Stimulated activated CD8-positive, alpha-beta memory T cell treated with anti-CD3 and anti-CD28 coated beads, Interleukin-2, amount 100 ng/mL, for 48 hours (primary cell): ENCODE results near the gene EIF5B.
"Not testable (repeated sequence)": the region's sequence is repeated elsewhere in the genome, so short reads cannot be mapped to it uniquely, and the experiment has no call there.

Experiments used
- DNase-seq, 2 donors: peaks; one replicate each; pipeline ENCODE4 v3.0.0-alpha.2; 2020; ENCODE audit warnings: low read depth in 2 of 2

EIF5B gene, protein sequence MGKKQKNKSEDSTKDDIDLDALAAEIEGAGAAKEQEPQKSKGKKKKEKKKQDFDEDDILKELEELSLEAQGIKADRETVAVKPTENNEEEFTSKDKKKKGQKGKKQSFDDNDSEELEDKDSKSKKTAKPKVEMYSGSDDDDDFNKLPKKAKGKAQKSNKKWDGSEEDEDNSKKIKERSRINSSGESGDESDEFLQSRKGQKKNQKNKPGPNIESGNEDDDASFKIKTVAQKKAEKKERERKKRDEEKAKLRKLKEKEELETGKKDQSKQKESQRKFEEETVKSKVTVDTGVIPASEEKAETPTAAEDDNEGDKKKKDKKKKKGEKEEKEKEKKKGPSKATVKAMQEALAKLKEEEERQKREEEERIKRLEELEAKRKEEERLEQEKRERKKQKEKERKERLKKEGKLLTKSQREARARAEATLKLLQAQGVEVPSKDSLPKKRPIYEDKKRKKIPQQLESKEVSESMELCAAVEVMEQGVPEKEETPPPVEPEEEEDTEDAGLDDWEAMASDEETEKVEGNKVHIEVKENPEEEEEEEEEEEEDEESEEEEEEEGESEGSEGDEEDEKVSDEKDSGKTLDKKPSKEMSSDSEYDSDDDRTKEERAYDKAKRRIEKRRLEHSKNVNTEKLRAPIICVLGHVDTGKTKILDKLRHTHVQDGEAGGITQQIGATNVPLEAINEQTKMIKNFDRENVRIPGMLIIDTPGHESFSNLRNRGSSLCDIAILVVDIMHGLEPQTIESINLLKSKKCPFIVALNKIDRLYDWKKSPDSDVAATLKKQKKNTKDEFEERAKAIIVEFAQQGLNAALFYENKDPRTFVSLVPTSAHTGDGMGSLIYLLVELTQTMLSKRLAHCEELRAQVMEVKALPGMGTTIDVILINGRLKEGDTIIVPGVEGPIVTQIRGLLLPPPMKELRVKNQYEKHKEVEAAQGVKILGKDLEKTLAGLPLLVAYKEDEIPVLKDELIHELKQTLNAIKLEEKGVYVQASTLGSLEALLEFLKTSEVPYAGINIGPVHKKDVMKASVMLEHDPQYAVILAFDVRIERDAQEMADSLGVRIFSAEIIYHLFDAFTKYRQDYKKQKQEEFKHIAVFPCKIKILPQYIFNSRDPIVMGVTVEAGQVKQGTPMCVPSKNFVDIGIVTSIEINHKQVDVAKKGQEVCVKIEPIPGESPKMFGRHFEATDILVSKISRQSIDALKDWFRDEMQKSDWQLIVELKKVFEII

DNA sequence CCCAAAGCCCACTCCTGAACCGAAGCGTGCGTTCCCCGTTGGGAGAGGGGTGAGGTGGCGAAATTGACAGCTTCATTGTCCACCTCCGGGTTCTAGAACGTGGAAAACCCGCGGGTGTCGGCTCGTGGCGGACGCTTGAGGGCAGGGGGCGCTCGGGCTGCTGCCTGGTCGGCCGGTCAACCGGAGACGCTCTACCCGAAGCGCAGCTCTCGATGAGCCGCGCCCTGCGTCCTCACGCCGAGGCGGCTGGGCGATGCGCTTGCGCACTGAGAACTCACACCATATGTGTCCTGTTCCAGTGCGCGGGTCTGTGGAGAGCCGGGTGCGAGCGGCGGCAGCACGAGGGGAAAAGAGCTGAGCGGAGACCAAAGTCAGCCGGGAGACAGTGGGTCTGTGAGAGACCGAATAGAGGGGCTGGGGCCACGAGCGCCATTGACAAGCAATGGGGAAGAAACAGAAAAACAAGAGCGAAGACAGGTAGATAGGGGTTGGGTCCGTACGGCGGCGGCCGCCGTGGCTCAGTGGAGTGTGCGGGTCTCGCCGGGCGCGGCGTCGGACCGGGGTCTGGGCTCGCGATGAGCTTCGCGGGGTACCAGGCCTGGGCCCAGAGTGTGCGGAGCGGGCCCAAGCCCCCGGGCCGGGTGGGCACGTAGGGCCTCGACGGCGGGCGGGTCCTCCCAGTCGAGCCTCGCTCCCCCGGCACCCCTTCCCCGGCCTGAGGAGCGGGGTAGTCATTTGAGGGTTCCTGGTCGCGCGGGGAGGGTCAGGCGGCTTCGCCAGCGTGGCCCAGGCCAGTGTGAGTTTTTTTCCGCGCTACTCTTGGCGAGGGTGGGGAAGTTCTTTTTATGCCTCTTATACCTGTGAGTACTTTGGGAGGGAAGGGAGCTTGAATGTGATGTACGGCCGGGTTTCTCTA is at the start of gene EIF5B:
TSS of gene EIF5B (plus strand) at position 277 of the 916 bp plus-strand sequence. CDS start at position 443, 166 bp downstream.
- DNase-seq = peak; percentile 89 to 91

DNA sequence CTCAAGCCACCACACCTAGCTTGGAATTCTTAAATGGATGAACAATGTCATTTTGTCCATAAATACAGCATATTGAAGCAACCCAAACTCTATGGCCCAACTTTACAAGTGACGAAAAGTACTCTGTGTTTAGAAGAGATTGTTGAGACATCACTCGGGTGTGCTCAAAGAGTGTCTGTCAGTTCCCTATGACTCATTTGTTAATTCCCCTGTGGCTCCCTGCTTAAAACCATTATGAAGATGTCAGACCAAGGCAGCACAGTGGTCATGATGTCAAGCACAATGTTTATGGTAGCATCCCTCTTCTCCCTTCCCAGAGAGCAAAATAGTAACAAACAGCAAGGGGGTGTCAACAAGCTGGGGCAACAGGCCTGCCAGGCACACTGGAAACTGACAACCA is 39.2 kb upstream of the EIF5B start:
- no peak for DNase-seq

DNA sequence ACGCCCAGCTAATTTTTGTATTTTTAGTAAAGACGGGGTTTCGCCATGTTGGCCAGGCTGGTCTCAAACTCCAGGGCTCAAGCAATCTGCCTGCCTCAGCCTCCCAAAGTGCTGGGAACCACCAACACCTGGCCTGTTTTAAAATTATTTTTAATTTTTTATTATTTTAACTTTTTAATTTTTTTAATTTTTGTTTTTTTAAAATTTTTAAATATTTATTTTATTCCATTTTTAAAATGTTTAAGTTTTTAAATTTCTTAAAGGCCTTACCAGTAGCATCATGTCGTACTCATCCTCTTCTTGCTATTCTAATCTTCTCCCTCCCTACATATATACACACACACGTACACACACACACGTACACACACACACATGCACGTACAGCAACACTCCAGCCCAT is 37.6 kb upstream of the EIF5B start:
- no peak for DNase-seq

DNA sequence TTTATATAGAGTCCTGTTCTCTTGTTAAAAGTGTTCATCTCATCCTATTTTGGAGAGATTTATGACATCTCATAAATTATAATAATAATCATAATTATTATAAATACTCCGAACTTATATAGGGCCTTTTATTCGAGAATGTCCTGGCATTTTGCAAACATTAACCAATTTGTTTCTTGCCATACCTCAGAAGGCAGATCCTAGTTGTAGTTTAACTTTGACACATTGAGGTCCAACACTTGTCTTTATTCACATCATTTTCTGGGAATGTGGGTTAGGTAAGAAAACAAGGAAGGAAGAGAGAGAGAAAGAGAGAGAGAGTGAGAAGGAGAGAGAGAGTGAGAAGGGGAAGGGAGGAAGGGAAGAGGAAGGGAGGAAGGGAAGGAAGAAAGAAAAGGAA is 36.1 kb upstream of the EIF5B start, which contains the start of gene LYG1:
TSS of gene LYG1 (minus strand) at position 101 of the 400 bp plus-strand sequence. CDS start 5,527 bp downstream, outside the sequence.
- DNase-seq = not testable (repeated sequence)

DNA sequence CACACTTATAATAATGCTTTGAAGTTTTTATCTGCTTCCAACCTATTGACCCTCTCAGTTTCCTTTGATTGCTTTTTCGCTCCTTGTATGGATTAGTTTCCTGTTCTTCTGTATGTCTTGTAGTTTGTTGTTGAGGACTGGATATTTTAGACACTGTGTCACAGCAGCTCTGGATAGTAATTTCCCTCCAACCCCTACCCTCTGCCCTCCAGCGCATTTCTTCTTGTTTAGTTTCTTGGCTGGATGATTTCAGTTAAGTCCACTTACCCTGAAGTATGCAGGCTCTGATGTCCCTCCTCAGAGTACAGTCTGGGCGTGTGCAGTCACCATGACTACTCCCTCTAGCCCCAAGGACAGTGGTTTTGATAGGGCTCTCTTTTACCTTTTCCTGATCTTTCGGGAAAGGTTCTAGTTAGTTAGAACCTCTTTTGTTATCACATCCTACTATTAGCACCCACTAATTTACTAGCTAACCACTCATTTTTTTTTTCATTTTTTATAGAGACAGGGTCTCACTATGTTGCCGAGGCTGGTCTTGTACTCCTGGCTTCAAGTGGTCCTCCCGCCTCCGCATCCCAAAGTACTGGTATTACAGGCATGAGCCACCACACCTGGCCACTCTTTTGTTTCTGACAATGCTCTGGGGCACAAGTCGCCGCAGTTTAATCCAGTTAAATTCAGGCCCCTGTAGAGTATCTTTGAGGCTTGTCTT is 19.9 kb upstream of the EIF5B start:
- DNase-seq = no peak

DNA sequence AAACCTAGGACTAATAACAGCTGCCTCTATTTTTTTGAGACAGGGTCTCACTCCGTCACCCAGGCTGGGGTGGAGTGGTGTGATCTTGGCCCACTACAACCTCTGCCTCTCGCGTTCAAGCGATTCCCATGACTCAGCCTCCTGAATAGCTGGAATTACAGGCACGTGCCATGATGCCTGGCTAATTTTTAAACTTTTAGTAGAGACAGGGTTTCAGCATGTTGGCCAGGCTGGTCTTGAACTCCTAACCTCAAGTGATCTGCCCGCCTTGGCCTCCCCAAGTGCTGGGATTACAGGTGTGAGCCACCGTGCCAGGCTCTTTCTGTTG is 19.4 kb upstream of the EIF5B start:
- DNase-seq = not testable (repeated sequence)

DNA sequence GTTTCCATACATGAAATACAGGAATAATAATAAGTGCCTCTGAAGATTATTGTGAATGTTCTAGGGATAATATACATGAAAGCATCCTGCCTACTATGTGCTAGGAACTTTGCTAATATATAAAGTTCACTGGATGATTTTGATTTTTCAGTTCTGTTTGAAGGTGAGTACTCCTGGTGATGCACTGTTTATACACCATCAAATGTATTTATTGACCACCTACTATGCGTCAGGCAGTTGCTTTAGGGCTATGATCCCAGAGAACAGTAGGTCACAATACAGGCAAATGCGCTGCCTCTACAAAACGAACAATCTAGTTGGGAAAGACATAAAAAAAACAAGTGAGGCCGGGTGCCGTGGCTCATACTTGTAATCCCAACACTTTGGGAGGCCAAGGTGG is 11.8 kb upstream of the EIF5B start:
- no peak for DNase-seq

DNA sequence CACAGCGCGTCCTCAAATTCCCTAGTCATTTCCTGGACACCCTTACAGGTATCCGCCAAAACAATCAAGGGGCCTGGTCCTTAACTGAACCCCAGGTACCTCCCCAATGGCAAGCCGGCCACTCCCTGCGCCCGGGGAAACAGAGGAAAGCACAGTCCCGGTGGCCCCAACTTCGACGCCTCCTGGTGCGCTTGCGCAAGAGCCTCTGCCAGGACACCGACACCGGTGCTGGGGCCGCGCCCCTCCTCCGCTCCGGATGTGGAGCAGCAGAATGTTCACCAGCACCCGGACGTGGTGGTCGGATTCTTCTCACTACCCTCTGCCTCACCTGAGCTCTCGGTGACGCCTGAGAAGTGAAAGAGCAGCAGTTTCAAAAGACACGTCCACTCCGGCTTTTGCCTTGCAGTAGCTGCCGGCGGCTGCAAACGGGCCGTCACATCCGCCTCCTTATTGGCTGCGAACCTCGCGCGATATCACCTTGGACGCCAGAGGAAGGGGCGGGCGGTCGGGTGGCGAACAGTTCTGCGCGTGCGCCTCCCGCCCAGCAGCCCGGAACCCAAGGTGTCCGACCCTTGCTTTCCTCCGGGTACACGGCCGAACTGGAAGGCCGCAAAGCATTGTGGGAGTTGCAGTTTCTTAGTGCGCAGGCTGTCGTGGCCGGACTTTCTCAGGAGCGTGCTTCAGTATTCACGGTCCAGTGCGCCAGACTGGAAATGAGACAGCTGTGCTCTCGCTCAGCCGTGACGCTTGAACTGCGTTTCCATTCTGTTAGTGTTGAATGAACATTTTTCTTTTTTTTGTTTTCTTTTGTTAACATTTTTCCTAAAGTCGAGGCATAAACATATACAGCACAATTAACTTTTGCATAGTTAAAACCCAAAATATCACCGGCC is 1.0 kb upstream of the EIF5B start, which contains the start of gene TXNDC9:
TSS of gene TXNDC9 (minus strand) at position 423 of the 893 bp plus-strand sequence. CDS start 3,123 bp downstream, outside the sequence.
- DNase-seq = peak; percentile 92 to 93

DNA sequence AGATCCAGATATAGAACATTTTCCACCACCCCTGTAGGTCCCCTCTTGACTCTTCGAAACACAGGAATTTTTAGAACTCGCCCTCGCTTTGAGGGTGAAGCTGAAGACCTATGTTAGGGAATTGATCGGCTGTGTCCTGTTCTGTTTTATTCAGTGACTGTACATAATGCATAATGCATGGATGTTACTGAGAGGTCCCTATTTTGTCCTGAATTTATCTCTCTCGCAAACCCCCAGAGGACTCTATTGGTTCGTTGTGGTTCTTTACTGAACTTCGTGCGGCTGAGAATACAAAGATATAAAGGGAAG is 431 bp upstream of the EIF5B start:
- no peak for DNase-seq

DNA sequence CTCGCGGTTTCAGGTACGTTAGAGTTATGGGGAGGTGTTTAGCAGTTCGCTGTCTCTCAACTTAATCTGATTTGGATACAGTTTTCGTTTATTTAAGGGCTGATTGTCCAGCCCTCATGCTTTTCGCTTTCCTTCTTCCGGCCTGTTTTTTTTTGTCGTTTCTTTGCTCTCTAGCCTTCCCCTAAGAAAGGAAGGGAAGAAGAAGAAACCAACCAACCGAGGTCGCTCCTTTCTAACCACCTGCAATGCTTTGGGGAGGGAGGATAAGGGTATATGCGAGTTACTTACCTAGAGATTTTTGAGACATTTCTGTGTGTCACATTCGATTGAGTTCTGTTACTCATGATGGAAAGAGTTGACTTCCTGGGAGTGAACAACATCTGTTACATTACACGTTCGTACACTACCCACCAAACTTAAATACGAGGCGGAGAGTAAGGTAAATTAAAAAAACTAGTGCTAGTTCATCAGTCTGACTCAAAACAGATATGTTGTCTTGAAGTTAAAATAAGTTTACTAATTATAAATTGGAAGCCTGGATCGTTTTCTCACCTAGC is 918 bp downstream of the EIF5B start:
- no peak for DNase-seq

DNA sequence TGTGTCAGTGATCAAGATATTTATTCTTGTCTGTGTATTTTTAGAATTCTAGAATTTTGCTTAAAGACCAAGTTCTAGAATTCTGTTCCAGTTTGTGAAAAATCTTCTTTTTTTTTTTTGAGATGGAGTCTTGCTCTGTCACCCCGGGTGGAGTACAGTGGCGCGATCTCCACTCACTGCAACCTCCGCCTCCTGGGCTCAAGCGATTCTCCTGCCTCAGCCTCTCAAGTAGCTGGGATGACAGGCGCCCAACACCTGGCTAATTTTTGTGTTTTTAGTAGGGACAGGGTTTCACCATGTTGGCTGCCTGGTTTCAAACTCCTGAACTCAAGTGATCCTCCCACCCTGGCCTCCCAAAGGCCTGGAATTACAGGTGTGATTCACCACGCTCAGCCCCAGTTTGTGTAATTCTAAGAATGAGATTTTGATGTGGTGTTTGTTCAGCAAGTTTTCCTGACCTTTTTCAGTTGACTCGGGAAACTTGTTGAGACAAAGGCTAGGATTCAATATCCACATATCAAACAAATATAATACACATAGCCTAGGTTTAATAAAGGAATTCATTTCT is 3.6 kb downstream of the EIF5B start:
- no peak for DNase-seq

DNA sequence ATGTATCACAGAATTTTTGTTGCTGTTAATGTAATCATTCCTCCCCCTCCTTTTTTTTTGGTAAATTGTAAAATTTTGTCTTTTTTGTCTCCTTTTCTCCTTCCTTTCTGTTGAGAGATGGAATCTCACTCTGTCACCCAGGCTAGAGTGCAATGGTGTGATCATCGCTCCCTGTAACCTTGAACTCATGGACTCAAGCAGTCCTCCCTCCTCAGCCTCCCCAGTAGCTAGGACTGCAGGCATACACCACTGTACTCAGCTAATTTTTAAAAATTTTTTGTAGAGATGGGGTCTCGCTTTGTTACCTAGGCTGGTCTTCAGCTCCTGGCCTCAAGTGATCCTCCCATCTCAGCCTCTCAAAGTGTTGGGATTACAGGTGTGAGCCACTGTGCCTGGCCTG is 5.3 kb downstream of the EIF5B start:
- DNase-seq = no peak

DNA sequence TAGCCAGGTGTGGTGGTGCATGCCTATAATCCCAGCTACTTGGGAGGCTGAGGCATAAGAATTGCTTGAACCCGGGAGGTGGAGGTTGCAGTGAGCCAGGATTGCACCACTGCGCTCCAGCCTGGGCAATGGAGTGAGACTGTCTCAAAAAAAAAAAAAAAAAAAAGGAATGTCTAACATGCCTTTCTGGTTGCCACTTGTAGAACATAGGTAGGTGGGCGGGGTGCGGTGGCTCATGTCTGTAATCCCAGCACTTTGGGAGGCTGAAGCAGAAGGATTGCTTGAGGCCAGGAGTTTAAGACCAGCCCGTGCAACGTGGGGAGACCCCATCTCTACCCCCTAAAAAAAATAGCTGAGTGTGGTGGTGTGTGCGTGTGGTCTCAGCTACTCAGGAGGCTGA is 8.3 kb downstream of the EIF5B start:
- DNase-seq = not testable (repeated sequence)

DNA sequence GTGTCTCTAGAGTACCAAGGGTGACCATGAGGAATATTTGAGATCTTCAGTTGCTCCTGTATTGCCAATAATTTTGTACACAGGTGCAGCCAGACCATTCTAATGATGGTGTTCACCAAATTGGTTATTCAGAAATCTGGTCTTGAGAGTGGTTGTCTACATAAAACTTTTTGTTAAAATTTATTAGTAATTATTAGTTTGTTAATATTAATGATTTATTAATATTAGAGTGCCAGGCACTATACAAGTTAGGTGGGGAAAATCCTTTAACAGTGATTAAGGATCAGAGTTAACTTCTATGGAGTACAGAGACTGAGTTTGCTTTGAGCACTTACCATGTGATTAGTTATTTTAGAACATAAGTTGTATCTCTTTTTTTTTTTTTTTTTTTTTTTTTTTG is 9.0 kb downstream of the EIF5B start:
- no peak for DNase-seq

DNA sequence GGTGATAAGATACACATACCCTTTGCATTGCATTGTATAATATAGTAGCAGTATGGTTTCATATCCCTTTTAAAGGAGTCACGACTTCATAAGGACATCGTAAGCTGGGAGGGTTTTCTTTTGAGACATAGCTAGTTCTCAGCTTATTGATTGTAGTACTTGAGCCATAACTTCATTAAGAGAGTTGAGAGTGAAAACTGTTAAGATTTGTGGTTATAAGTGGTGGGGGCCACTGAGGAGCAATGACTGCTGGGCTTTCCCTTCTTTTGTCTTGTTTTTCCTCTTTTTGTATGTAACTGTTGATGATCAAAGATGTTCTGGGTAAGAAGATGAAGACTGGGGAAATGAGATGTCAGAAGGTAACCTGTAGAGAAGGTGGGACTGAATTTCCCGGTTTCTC is 11.0 kb downstream of the EIF5B start:
- no peak for DNase-seq

DNA sequence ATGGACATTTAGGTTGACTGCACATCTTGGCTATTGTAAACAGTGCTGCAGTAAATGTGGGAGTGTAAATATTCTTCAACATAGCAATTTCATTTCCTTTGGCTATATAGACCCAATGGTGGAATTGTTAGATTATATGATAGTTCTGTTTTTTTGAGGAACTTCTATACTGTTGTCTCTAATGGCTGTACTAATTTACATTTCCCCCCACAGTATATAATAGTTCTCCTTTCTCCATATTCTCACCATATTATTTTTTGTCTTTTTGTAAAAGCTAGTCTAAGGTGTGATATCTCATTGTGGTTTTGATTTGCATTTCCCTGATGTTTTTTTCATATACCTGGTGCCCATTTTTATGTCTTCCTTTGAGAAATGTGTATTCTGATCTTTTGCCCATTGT is 13.0 kb downstream of the EIF5B start:
- DNase-seq = no peak

DNA sequence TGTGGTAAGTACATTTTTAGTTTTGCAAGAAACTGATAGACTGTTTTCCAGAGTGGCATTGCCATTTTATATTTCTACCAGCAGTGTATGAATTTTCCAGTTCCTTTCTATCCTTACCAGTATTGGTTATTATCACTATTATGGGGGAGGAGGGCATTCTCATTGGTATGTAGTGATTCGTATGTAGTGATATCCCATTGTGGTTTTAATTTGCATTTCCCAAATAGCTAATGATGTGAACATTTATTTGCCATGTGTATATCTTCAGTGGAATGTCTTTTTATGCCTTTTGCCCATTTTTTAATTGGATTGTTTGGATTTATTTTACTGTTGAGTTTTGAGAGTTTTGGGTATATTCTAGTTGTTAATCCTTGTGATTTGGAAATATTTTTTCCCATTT is 16.9 kb downstream of the EIF5B start:
- DNase-seq = no peak

DNA sequence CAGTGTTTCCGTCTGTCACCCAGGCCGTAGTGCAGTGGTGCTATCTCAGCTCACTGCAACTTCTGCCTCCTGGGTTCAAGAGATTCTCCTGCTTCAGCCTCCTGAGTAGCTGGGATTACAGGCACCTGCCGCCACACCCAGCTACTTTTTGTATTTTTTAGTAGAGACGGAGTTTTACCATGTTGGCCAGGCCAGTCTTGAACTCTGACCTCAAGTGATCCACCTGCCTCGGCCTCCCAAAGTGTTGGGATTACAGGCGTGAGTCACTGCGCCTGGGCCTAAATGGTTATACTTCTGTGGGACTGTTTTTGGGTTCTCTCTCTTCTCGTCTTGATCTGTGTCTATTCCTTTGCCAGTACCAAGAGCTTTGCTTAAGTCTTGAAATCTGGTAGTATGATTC is 17.6 kb downstream of the EIF5B start:
- not testable (repeated sequence) for DNase-seq

DNA sequence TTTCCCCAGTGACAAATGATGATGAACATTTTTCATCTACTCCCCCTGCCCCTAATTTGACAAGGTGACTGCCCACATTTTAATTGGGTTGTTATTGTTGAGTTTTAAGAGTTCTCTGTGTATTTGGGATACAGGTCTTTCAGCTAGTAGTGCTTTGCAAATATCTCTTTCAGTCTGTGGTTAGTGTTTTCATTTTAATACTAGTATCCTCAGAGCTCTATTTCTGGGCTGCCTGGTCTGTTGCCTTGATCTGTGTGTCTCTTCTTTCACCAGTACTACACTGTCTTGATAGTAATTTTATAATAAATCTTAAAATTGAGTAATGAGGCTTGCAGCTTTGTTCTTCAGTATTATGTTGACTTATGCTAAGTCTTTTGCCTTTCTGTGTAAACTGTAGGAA is 19.7 kb downstream of the EIF5B start:
- no peak for DNase-seq
